ENCODE results near the gene TENM3. TPM values are rescaled to one million over a fixed set of nuclear protein-coding genes. Genes with fewer than 3 reads are reported as not detected.

TENM3 gene
- total RNA-seq, 4 donors from 2014 or later = 0.69 to 8.2 (median 2.3) TPM

- intact Hi-C loops (cut with DNase I; ENCODE audit: low total_unique reads) = loop anchor here (2.0 kb wide), 1 partner anchor 18 kb away; no protein-coding TSS in a partner anchor
- DNase-seq (ENCODE audit: low spot score in 2 of 2) = no peak
- 45 to 54% methylated on average over 2 of the region's 2 CpGs for WGBS, 2 donors
- no peak overlapping the region for H3K4me3 ChIP-seq (ENCODE audit: low read depth, poor library complexity, severe bottlenecking)
- TF ChIP-seq POLR2A (IDR thresholded peaks at IDR 0.05) (no peak), CTCF (IDR thresholded peaks at IDR 0.05) (no peak)
Observed at GRCh38 chr4:182222766-182223165, 20.4 kb upstream of the TENM3 start.

DNA sequence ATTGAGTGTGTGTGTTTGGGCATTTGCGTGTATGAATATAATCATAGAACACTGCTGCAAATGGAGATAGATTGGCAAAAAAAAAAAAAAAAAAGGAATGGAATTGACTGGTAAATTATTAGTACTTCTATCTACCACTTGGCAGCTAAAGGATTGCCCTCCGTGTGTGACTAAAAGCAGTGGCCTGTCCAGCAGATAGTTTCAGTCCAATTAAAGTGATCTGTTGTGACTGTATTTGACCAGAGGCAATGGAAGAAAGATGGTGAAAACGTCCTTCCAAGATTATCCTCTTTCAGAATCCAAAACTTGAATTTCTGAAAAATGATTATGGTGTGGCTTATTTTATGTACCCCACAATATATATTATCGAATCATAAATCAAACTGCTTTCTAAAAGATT, 19.5 kb upstream of the TENM3 start:
- no peak for DNase-seq (ENCODE audit: low spot score in 2 of 2)
- intact Hi-C loops (cut with DNase I; ENCODE audit: low total_unique reads) = loop anchor here (2.0 kb wide), 1 partner anchor 19 kb away; no protein-coding TSS in a partner anchor
- TF ChIP-seq POLR2A (IDR thresholded peaks at IDR 0.05) = no peak
- TF ChIP-seq CTCF (IDR thresholded peaks at IDR 0.05) = no peak
- WGBS, 2 donors = 85 to 90% methylated on average over 4 of the region's 4 CpGs
- no peak overlapping the region for H3K4me3 ChIP-seq (ENCODE audit: low read depth, poor library complexity, severe bottlenecking)

GRCh38 chr4:182224192-182224850, 18.9 kb upstream of the TENM3 start:
- intact Hi-C loops (cut with DNase I; ENCODE audit: low total_unique reads) = no loop called here
- DNase-seq (ENCODE audit: low spot score in 2 of 2) = no peak
- 88 to 89% methylated on average over 9 of the region's 9 CpGs for WGBS, 2 donors
- TF ChIP-seq CTCF (IDR thresholded peaks at IDR 0.05) (no peak), POLR2A (IDR thresholded peaks at IDR 0.05) (no peak)
- H3K4me3 ChIP-seq (ENCODE audit: low read depth, poor library complexity, severe bottlenecking) = no peak overlapping the region

GRCh38 chr4:182225257-182225852, 17.8 kb upstream of the TENM3 start:
- TF ChIP-seq CTCF (IDR thresholded peaks at IDR 0.05) (no peak), POLR2A (IDR thresholded peaks at IDR 0.05) (no peak)
- 82 to 89% methylated on average over 9 of the region's 9 CpGs for WGBS, 2 donors
- intact Hi-C loops (cut with DNase I; ENCODE audit: low total_unique reads) = no loop called here
- no peak overlapping the region for H3K4me3 ChIP-seq (ENCODE audit: low read depth, poor library complexity, severe bottlenecking)
- DNase-seq (ENCODE audit: low spot score in 2 of 2) = no peak

DNA sequence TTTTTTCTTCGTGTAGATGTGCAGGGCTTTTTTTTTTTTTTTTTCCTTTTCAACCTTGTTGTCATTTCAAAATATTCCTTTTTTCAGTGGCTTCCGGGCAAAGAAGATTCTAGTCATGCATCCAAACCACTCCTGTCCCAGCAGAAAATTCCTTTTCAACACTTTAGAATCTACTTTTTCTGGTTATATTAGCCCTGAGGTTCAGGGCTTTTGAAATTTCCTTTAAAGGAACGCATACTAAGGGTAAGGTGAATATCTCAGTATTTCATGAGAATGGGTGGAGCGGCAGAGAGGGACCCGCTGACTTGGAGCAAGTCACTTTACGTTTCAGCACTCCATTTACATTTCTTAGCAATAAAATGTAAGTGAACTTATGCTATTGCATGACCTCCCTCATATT, 15.6 kb upstream of the TENM3 start:
- no peak overlapping the region for H3K4me3 ChIP-seq (ENCODE audit: low read depth, poor library complexity, severe bottlenecking)
- TF ChIP-seq CTCF (IDR thresholded peaks at IDR 0.05) (no peak), POLR2A (IDR thresholded peaks at IDR 0.05) (no peak)
- intact Hi-C loops (cut with DNase I; ENCODE audit: low total_unique reads) = no loop called here
- WGBS, 2 donors = 80 to 87% methylated on average over 6 of the region's 6 CpGs
- DNase-seq (ENCODE audit: low spot score in 2 of 2) = no peak

Measured in lower leg skin (tissue), 4 donors.